ENCODE data around the gene MYRFL. TPM values are rescaled to one million over a fixed set of nuclear protein-coding genes. Genes with fewer than 3 reads are reported as not detected.

Gene MYRFL
- polyA plus RNA-seq, 1 donor from 2014 or later, result not detected

DNA sequence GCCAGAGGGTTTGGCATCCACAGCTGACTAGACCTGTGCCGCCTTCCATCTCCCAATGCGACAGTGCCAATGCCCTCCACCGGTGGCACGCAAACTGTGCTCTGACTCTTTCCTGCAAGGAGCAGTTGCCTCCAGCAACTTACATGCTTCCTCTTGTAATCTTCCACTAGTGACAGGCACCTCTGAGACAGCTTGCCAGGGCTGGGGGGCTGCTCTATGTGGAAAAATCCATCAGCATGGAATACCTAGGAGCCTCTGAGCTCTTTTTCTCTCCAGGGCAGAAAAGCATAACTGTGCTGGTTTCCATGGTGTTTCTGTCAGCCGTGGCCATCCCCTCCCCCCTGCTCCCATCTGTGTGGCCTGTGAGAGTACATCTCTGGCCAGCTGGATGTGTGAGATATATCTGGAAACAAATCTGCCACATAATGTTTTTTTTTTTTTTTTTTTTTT is 110.6 kb downstream of the MYRFL start:
- Histone ChIP-seq H3K9me2 (ENCODE audit: insufficient read depth, low read length) (no peaks in the 10 kb centered on the region), H4K20me1 (ENCODE audit: insufficient read depth) (no peaks in the 10 kb centered on the region), H3K27me3 (ENCODE audit: insufficient read depth, low read depth, low read length) (no peaks in the 10 kb centered on the region), H3K27ac (ENCODE audit: low read length) (no peak overlapping the region), H3K4me3 (ENCODE audit: low read length) (no peak overlapping the region), H2AFZ (ENCODE audit: low read depth, low read length) (no peak overlapping the region), H3F3A (ENCODE audit: insufficient read depth, low read length, poor library complexity, severe bottlenecking) (no peaks in the 10 kb centered on the region), H3K9ac (ENCODE audit: low read length) (no peak overlapping the region), H3K36me3 (ENCODE audit: insufficient read depth, low read length) (no peaks in the 10 kb centered on the region), H3K9me3 (ENCODE audit: low read length) (no peaks in the 10 kb centered on the region), H3K4me2 (ENCODE audit: low read length) (no peak overlapping the region), H3K79me2 (replicated peaks; ENCODE audit: insufficient read depth, low read length) (no peaks in the 10 kb centered on the region)
- no peak for TF ChIP-seq RAD21 (conservative IDR thresholded peaks at IDR 0.05)

GRCh38 chr12:69936214-69936731 is 111.2 kb downstream of the MYRFL start:
- Histone ChIP-seq H3K9me2 (ENCODE audit: insufficient read depth, low read length) (no peaks in the 10 kb centered on the region), H3K36me3 (ENCODE audit: insufficient read depth, low read length) (no peaks in the 10 kb centered on the region), H4K20me1 (ENCODE audit: insufficient read depth) (no peaks in the 10 kb centered on the region), H3K4me3 (ENCODE audit: low read length) (no peak overlapping the region), H3K27me3 (ENCODE audit: insufficient read depth, low read depth, low read length) (no peaks in the 10 kb centered on the region), H3K4me2 (ENCODE audit: low read length) (no peak overlapping the region), H2AFZ (ENCODE audit: low read depth, low read length) (no peak overlapping the region), H3F3A (ENCODE audit: insufficient read depth, low read length, poor library complexity, severe bottlenecking) (no peaks in the 10 kb centered on the region), H3K79me2 (replicated peaks; ENCODE audit: insufficient read depth, low read length) (no peaks in the 10 kb centered on the region), H3K9me3 (ENCODE audit: low read length) (no peaks in the 10 kb centered on the region), H3K27ac (ENCODE audit: low read length) (no peak overlapping the region), H3K9ac (ENCODE audit: low read length) (no peak overlapping the region)
- TF ChIP-seq, protein P1, sequence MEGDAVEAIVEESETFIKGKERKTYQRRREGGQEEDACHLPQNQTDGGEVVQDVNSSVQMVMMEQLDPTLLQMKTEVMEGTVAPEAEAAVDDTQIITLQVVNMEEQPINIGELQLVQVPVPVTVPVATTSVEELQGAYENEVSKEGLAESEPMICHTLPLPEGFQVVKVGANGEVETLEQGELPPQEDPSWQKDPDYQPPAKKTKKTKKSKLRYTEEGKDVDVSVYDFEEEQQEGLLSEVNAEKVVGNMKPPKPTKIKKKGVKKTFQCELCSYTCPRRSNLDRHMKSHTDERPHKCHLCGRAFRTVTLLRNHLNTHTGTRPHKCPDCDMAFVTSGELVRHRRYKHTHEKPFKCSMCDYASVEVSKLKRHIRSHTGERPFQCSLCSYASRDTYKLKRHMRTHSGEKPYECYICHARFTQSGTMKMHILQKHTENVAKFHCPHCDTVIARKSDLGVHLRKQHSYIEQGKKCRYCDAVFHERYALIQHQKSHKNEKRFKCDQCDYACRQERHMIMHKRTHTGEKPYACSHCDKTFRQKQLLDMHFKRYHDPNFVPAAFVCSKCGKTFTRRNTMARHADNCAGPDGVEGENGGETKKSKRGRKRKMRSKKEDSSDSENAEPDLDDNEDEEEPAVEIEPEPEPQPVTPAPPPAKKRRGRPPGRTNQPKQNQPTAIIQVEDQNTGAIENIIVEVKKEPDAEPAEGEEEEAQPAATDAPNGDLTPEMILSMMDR (IDR thresholded peaks at IDR 0.05; ENCODE audit: poor library complexity, severe bottlenecking), result no peak
- TF ChIP-seq RAD21 (conservative IDR thresholded peaks at IDR 0.05), result no peak
- TF ChIP-seq MXI1 (conservative IDR thresholded peaks at IDR 0.05; ENCODE audit: poor library complexity, severe bottlenecking), result no peak
- no peak for TF ChIP-seq SMC3 (conservative IDR thresholded peaks at IDR 0.05; ENCODE audit: poor library complexity)
- TF ChIP-seq EZH2 (IDR thresholded peaks at IDR 0.05; ENCODE audit: borderline replicate concordance, insufficient read depth, low read length, poor library complexity, severe bottlenecking), result no peak
- TF ChIP-seq POLR2AphosphoS5 (IDR thresholded peaks at IDR 0.05), result no peak
- TF ChIP-seq EP300 (conservative IDR thresholded peaks at IDR 0.05; ENCODE audit: poor library complexity, severe bottlenecking), result no peak
- TF ChIP-seq REST (IDR thresholded peaks at IDR 0.05; ENCODE audit: borderline replicate concordance), result no peak
- TF ChIP-seq TAF1 (IDR thresholded peaks at IDR 0.05; ENCODE audit: low read depth), result no peak

- Histone ChIP-seq H3K27me3 (ENCODE audit: insufficient read depth, low read depth, low read length) (no peaks in the 10 kb centered on the region), H3K9me2 (ENCODE audit: insufficient read depth, low read length) (no peaks in the 10 kb centered on the region), H3K27ac (ENCODE audit: low read length) (no peak overlapping the region), H4K20me1 (ENCODE audit: insufficient read depth) (no peaks in the 10 kb centered on the region), H3K36me3 (ENCODE audit: insufficient read depth, low read length) (no peaks in the 10 kb centered on the region), H3K79me2 (replicated peaks; ENCODE audit: insufficient read depth, low read length) (no peaks in the 10 kb centered on the region), H3K4me2 (ENCODE audit: low read length) (no peak overlapping the region), H3K4me3 (ENCODE audit: low read length) (no peak overlapping the region), H3K9ac (ENCODE audit: low read length) (no peak overlapping the region), H3F3A (ENCODE audit: insufficient read depth, low read length, poor library complexity, severe bottlenecking) (no peaks in the 10 kb centered on the region), H3K9me3 (ENCODE audit: low read length) (no peaks in the 10 kb centered on the region), H2AFZ (ENCODE audit: low read depth, low read length) (no peak overlapping the region)
- no peak for TF ChIP-seq MXI1 (conservative IDR thresholded peaks at IDR 0.05; ENCODE audit: poor library complexity, severe bottlenecking)
- no peak for TF ChIP-seq RAD21 (conservative IDR thresholded peaks at IDR 0.05)
- TF ChIP-seq SMC3 (conservative IDR thresholded peaks at IDR 0.05; ENCODE audit: poor library complexity), result no peak
- TF ChIP-seq TAF1 (IDR thresholded peaks at IDR 0.05; ENCODE audit: low read depth), result no peak
- no peak for TF ChIP-seq EZH2 (IDR thresholded peaks at IDR 0.05; ENCODE audit: borderline replicate concordance, insufficient read depth, low read length, poor library complexity, severe bottlenecking)
- TF ChIP-seq, protein P1 (IDR thresholded peaks at IDR 0.05; ENCODE audit: poor library complexity, severe bottlenecking), result no peak
- TF ChIP-seq EP300 (conservative IDR thresholded peaks at IDR 0.05; ENCODE audit: poor library complexity, severe bottlenecking), result no peak
- TF ChIP-seq REST (IDR thresholded peaks at IDR 0.05; ENCODE audit: borderline replicate concordance), result no peak
- no peak for TF ChIP-seq POLR2AphosphoS5 (IDR thresholded peaks at IDR 0.05)
Observed at GRCh38 chr12:69936766-69937165, 111.7 kb downstream of the MYRFL start.
